HepG2 (cell line): ENCODE data around the gene FAM193A.
"Not testable (repeated sequence)": the region's sequence is repeated elsewhere in the genome, so short reads cannot be mapped to it uniquely, and the experiment has no call there.

Experiments used
- CTCF ChIP-seq: sonication (generic); formaldehyde crosslinking; IDR thresholded peaks from 2 replicates; pipeline ENCODE4 v1.5.0; 2020; ENCODE audit warnings: mild to moderate bottlenecking, missing genetic modification reagents, moderate library complexity
- HIC2 ChIP-seq: sonication (generic); formaldehyde crosslinking; IDR thresholded peaks from 2 replicates; pipeline ENCODE4 v1.9.0; 2022; ENCODE audit warnings: low read depth, missing genetic modification reagents
- HOXA7 ChIP-seq: sonication (generic); formaldehyde crosslinking; IDR thresholded peaks from 2 replicates; pipeline ENCODE4 v1.8.1; 2022; ENCODE audit warnings: mild to moderate bottlenecking, missing genetic modification reagents, moderate library complexity
- RBFOX2 ChIP-seq: fragments of 200-400 bp; formaldehyde crosslinking; IDR thresholded peaks from 2 replicates; pipeline ENCODE4 v1.6.1; 2017; ENCODE audit warnings: low read depth, mild to moderate bottlenecking, low read length
- SUZ12 ChIP-seq: fragments of 150-350 bp; IDR thresholded peaks from 2 replicates; pipeline ENCODE4 v1.6.1; 2014; ENCODE audit warnings: low read depth, low read length
- TCF12 ChIP-seq, 2 experiments: fragments of 450-650 bp in 1 of 2; sonication (generic) in 1 of 2; formaldehyde crosslinking in 1 of 2; IDR thresholded peaks; 2 replicates each; pipeline versions ENCODE4 v1.6.1 to v1.8.0; 2017 to 2022; ENCODE audit warnings: antibody characterized with exemption in 1 of 2, mild to moderate bottlenecking in 1 of 2, missing genetic modification reagents in 1 of 2, moderate library complexity in 1 of 2

DNA sequence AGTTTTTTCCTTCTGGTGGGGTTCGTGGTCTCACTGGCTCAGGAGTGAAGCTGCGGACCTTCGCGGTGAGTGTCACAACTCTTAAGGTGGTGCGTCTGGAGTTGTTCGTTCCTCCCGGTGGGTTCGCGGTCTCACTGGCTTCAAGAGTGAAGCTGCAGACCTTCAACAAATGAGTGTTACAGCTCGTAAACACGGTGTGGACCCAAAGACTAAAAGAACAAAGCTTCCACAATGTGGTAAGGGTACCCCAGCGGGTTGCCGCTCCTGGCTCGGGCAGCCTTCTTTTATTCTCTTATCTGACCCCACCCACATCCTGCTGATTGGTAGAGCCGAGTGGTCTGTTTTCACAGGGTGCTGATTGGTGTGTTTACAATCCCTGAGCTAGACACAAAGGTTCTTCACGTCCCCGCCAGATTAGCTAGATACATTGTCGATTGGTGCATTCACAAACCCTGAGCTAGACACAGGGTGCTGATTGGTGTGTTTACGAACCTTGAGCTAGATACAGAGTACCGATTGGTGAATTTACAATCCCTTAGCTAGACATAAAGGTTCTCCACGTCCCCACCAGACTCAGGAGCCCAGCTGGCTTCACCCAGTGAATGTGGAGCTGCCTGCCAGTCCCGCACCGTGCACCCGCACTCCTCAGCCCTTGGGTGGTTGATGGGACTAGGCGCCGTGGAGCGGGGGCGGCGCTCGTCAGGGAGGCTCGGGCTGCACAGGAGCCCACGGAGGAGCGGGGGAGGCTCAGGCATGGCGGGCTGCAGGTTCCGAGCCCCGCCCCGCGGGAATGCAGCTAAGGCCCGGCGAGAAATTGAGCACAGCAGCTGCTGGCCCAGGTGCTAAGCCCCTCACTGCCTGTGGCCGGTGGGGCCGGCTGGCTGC lies 226.3 kb downstream of the FAM193A start:
- not testable (repeated sequence) for TF ChIP-seq RBFOX2; TCF12 (IDR thresholded peaks at IDR 0.05); TCF12 (CRISPR knock-in tag; IDR thresholded peaks at IDR 0.05); SUZ12; CTCF; HOXA7 (CRISPR knock-in tag); HIC2 (CRISPR knock-in tag)
